Fibroblast of the aortic adventitia (primary cell): ENCODE results near the gene CEP112. TPM values are rescaled to one million over a fixed set of nuclear protein-coding genes. Genes with fewer than 3 reads are reported as not detected.
A peak's percentile ranks its signal among the peaks of the same experiment; 100 is the strongest.

Experiments
- DNase-seq: peaks from one replicate; pipeline ENCODE4 v3.0.0-alpha.2; 2010; ENCODE audit warnings: low read depth
- H3K4me3 ChIP-seq: 2 replicates; pipeline ENCODE4 v1.5.1; 2011; ENCODE audit warnings: low read depth, mild to moderate bottlenecking, control low read depth, low read length, moderate library complexity
- CTCF ChIP-seq: IDR thresholded peaks from 2 replicates; pipeline ENCODE4 v1.5.1; 2011; ENCODE audit warnings: mild to moderate bottlenecking, low read length, control low read depth, inconsistent platforms; ENCODE audit not compliant: insufficient read depth
- total RNA-seq: library from RNA; depleted of rRNA; stranded (reverse); fragments of >200 nt; gene quantifications from 2 replicates; pipeline ENCODE4 v1.2.3, GENCODE V29; 2012; ENCODE audit warnings: low replicate concordance

The CEP112 gene
- total RNA-seq, 1 donor = 7.2 TPM

GRCh38 chr17:65599650-65600049 is 592.3 kb downstream of the CEP112 start:
- no peak overlapping the region for H3K4me3 ChIP-seq
- TF ChIP-seq CTCF = no peak
- no peak for DNase-seq

- H3K4me3 ChIP-seq = no peak overlapping the region
- no peak for DNase-seq
- no peak for TF ChIP-seq CTCF
Observed at GRCh38 chr17:65598746-65599145, 593.2 kb downstream of the CEP112 start.

- H3K4me3 ChIP-seq = no peak overlapping the region
- no peak for TF ChIP-seq CTCF
- no peak for DNase-seq
Observed at GRCh38 chr17:65595071-65595656, 596.8 kb downstream of the CEP112 start.

- peak overlapping the region; percentile 31 for H3K4me3 ChIP-seq
- no peak for TF ChIP-seq CTCF
- peak; percentile 25 for DNase-seq
Observed at GRCh38 chr17:65593855-65594845, 597.8 kb downstream of the CEP112 start.

GRCh38 chr17:65593092-65593854 is 598.7 kb downstream of the CEP112 start:
- no peak overlapping the region for H3K4me3 ChIP-seq
- DNase-seq = no peak
- TF ChIP-seq CTCF = no peak

GRCh38 chr17:65592125-65592965 is 599.6 kb downstream of the CEP112 start:
- DNase-seq = no peak
- no peak for TF ChIP-seq CTCF
- H3K4me3 ChIP-seq = no peak overlapping the region
